GM18502 (cell line): ENCODE measurements around the gene CD22.
"Not testable (repeated sequence)": the region's sequence is repeated elsewhere in the genome, so short reads cannot be mapped to it uniquely, and the experiment has no call there.

Experiments
- ATAC-seq: cut with Tn5 transposase; IDR thresholded peaks from one replicate; pipeline ENCODE4 v1.9.1; 2021; ENCODE audit warnings: mild to moderate bottlenecking; ENCODE audit not compliant: unreplicated experiment, poor library complexity

Gene CD22

DNA sequence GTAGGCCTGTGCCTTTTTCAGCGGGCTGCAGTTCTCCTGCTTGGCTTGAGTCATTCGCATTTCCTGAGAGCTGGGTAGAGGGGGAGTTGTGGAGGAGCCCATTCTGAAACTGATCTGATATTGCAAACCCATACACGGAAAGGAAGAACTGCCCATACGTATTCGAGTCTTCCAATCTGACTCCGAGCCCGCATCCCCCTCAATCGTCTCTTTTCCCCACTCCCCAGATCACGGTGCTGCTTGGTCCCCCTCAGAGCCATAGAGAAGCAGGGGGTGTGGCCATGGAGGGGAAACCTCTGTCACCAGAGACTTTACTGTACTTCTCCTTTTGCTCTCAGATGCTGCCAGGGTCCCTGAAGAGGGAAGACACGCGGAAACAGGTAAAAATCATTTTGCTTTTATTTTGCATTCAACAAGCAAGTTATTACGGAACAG, at the start of gene CD22:
TSS of gene CD22 (plus strand) at position 337 of the 435 bp plus-strand sequence. CDS start 2,854 bp downstream, outside the sequence.
- ATAC-seq: peak; percentile 39

DNA sequence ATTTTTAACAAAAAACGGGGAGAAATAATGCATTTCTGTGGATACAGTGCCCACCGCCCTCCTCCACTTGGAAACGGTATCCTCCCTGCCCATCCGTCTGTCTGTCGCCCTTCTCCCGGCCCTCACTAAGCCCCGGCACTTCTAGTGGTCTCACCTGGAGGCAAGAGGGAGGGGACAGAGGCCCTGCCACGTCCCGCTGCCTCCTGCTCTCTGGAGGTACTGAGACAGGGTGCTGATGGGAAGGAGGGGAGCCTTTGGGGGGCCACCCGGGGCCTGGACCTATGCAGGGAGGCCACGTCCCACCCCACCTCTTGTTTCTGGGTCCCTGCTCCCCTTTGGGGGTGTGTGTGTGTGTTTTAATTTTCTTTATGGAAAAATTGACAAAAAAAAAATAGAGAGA, 49.6 kb upstream of the CD22 start:
- no peak for ATAC-seq

DNA sequence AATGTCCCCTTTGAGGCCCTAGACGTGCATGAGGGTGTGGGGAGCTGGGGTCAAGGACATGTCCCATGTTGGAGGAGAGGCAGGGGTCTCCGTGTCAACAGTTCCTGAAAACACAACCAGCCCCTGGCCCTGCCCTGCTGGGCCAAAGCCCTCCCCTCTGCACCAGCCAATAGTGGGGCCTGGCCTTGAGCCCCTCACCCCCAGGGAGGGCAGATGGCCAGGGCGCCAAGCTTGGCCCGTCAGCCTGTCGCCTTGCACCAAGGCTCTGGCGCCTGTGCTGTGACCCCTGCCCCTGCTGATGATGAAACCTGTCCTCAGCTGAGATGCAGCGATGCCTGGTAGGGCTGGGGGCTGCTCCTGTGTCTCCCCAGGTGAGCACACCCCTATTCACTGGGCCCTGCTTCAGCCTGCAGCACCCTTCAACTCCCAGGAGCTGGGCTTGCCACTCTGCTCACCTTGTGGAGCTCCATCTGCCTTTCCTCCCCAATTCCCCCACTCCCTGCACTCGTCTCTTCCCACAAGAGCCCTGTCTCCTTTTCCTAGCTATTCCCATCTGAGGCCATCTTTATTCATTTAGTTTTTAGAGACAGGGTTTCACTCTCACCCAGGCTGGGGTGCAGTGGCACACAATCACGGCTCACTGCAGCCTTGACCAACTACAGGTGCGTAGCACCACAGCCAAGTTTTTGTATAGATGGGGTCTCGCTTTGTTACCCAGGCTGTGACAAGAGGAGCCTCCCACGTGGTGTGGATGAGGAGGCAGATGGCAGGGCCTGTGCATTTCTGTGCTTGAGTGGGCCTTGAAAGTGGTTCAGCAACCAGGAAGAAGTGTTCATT, 48.8 kb upstream of the CD22 start:
- ATAC-seq: no peak

DNA sequence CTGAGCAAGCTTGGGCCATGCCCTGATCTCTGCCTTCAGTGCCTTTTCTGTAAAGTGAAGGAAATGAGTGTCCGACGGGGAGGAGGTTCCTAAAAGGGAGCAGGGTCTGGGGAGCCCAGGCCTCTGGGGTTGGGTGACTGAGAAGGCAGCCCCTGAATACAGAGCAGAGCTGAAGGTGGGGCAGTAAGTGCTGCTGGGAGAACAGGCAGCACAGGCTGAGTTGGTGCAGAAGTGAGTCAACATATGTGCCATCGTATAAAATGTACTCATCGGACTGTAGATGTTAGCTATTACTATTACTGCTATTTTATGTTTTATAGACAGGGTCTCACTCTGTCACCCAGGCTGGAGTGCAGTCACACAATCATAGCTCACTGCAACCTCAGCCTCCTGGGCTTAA, 47.7 kb upstream of the CD22 start:
- ATAC-seq: no peak

- ATAC-seq: no peak
Observed at GRCh38 chr19:35284153-35285094, 44.6 kb upstream of the CD22 start.

DNA sequence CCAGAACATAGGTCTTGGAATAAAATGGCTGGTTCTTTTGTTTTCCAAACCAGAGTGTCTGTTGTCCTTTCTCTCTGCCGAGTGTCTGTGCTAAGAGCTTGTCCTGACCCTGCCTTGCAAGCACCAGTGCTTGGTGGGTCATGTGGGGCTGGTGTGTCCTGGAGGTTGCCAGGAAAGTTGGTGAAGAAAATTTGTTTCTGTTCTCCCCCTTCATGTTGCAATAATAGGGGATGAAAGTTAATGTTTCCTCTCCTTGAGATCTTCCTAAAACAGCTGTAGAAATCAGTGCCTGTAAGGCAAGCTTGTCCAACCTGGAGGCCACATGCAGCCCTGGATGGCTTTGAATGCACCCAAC, 43.9 kb upstream of the CD22 start:
- no peak for ATAC-seq

GRCh38 chr19:35285465-35285864, 43.5 kb upstream of the CD22 start:
- ATAC-seq: not testable (repeated sequence)

DNA sequence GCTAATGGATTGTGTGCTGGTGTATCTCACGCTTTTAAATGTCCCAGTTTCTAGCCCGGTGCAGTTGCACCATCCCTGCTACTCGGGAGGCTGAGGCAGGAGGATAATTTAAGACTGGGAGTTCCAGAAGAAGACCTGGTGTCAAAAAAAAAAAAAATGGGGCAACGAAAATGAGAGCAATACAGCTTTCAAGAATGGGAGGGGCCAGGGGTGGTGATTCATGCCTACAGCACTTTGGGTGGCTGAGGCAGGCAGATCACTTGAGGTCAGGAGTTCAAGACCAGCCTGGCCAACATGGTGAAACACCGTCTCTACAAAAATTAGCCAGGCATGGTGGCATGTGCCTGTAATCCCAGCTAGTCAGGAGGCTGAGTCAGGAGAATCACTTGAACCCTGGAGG, 42.9 kb upstream of the CD22 start:
- not testable (repeated sequence) for ATAC-seq

DNA sequence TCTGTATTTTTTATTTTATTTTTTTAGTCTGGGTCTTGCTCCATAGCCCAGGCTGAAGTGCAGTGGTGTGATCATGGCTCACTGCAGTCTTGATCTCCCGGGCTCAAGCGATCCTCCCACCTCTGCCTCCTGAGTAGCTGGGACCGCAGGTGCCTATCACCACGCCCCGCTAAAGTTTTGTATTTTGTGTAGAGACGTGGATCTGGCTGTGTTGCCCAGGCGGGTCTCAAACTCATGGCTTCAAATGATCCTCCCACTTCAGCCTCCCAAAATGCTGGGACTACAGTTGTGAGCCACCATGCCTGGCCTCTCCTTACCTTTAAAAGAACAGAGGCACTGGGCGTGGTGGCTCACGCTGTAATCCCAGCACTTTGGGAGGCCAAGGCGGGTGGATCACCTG, 41.3 kb upstream of the CD22 start:
- no peak for ATAC-seq

GRCh38 chr19:35288331-35288730, 40.7 kb upstream of the CD22 start:
- ATAC-seq: no peak

GRCh38 chr19:35288906-35289305, 40.1 kb upstream of the CD22 start:
- ATAC-seq: no peak

DNA sequence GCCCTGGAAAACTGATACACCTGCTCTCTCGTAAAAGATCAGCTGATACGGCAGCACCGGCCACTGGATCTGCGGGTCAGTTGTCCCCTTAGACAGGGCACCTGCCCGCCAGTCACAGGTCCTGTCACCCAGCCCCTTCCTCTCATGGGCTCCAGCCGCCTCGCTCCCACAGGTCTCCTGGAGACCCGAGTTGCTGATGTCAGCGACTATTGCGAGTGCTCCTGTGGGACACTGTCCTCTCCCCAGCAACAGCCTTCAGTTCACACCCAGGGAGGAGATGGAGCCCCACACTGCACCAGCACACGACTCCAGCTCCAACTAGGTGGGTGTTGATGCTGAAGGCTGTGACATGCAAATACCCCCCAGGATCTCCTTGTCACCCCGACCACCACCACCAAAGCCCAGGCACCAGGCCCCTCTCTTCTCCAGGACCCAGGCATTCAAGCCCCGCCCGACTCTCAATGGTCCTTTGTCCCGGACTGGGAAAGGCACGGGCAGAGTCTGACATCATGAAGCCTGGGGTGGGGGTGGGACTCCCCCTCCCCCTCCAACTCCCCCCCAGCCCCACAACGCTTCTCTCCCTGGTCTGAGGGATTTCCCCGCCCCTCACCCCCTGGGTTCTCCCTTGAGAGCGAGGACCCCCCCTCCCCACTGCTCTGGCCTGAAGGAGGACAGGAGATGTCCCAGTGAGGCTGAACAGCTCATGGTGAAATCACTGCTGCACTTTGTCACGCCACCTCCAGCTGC, 38.4 kb upstream of the CD22 start:
- no peak for ATAC-seq

GRCh38 chr19:35291259-35291658, 37.7 kb upstream of the CD22 start:
- no peak for ATAC-seq

DNA sequence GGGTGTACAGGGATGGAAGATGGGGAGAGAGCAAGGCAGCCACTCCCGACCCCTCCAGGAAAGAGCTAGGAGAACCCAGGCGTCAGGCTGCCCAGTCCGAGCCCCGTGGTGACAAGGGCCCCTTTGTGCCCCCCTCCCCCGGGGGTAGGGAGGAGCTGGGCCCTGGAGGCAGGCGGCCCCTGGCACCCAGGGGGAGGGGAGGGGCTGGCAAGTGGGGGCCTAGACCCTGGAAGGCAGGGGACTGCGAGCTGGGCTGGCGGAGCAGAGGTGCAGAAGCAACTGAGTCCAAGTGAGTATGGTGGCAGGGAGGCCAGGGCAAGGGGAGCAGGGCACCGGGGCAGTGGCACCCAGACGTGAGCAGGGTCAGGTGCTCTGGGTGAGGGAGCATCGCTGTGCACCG, 37.1 kb upstream of the CD22 start, which contains the start of gene MAG:
TSS of gene MAG (plus strand) at position 246 of the 400 bp plus-strand sequence. CDS start 3,248 bp downstream, outside the sequence.
- ATAC-seq: no peak

DNA sequence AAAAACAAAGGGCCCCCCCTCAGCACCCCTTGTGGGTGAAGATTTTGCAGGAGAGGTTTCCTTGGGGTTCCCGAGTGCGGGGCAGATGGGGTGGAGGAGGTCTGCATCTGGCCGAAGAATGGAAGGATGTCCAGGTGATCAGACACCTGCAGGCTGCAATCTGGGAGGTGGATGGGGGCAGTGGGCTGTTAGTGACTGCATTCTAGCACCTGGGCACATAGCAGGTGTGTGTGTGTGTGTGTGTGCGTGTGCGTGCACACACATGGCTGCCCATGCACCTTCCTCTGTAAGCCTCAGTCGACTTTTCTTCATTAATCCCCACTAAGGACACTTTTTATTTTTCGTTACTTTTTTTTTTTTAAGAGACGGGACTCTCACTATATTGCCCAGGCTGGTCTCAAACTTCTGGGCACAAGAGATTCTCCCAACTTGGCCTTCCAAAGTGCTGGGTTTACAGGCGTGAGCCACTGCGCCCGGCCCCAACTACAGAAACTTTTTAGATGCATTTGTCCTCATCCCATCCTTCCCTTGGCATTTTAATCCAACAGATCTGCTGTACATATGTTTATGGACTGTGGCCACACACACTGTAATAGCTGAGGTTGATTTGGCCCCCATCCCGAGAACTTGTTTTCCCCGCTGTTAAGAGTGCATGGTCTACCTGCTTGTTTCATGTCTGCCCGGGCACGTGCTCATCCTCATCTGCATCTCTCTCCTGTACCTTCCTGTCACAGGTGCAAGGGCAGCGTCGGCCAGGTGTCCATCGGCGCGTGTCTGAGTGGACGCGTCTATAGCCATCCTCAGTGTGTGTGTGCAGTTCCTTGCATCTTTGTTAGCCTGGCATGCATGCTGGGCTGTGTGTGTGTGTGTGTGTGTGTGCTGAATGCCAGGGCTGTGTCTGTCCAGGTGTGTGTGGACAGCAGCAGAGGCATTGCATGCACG, 36.3 kb upstream of the CD22 start:
- no peak for ATAC-seq

DNA sequence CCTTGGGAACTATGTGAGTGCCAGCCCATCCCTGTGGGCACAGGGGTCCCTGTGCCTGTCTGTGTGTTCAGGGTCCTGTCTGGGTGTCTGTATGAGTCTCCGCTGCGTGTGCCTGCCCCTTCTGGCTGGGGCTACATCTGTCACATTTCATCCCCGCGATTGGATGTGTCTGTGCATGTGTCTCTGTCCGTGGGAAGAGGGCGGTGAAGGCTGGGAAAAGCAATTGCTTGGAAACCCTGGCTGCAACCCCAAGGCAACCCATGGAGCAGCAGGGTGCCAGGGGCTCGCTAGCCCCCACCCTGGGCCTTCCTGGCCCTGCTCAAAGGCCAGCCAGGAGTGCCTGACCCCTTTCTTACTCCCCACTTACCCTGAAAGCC, 35.6 kb upstream of the CD22 start:
- no peak for ATAC-seq

DNA sequence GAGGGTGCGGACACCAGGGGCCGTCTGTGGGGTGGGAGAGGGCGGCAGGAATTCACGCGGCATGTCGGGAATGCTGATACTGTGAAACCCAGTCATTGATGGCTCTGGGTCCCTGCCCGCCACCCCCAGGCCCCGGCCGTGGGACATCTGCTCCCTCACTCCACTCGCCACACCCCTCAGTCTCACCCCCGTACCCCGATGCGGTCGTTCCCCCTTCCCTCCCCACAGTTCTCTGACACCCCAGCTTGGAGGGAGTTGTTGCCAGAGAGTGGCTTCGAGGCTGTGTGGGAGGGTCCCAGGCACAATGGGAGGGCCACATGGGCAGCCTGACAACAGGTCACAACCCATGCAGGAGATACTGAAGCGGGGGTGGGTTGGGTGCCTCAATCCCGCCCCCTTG, 35.2 kb upstream of the CD22 start:
- ATAC-seq: no peak

GRCh38 chr19:35294328-35294727, 34.7 kb upstream of the CD22 start:
- ATAC-seq: no peak
